Upper lobe of right lung (tissue), 1 donor: Measurements from ENCODE around the gene SIRT2. TPM values are rescaled to one million over a fixed set of nuclear protein-coding genes. Genes with fewer than 3 reads are reported as not detected.
A peak's percentile ranks its signal among the peaks of the same experiment; 100 is the strongest.
"Not testable (repeated sequence)": the region's sequence is repeated elsewhere in the genome, so short reads cannot be mapped to it uniquely, and the experiment has no call there.

Experiments
- ATAC-seq: fragments of 200-7000 bp; cut with Tn5 transposase; one replicate; pipeline ENCODE4 v1.9.1; 2020; ENCODE audit warnings: mild to moderate bottlenecking, moderate library complexity
- DNase-seq: peaks from one replicate; pipeline ENCODE4 v3.0.0-alpha.2; 2020
- H3K27ac ChIP-seq: fragments of 200-600 bp; one replicate; pipeline ENCODE4 v1.8.0; 2022
- H3K27me3 ChIP-seq: fragments of 200-600 bp; one replicate; pipeline ENCODE4 v1.8.0; 2022; ENCODE audit warnings: mild to moderate bottlenecking
- H3K36me3 ChIP-seq: fragments of 200-600 bp; one replicate; pipeline ENCODE4 v1.8.0; 2022
- H3K4me1 ChIP-seq: fragments of 200-600 bp; one replicate; pipeline ENCODE4 v1.8.0; 2022
- H3K4me3 ChIP-seq: fragments of 200-600 bp; one replicate; pipeline ENCODE4 v1.8.0; 2022; ENCODE audit warnings: mild to moderate bottlenecking
- H3K9me3 ChIP-seq: fragments of 200-600 bp; one replicate; pipeline ENCODE4 v1.8.0; 2022
- CTCF ChIP-seq: fragments of 200-600 bp; IDR thresholded peaks from one replicate; pipeline ENCODE4 v1.8.0; 2022; ENCODE audit warnings: antibody characterized with exemption
- intact Hi-C: fragments of 100-400 bp; cut with DNase I; formaldehyde crosslinking; loops from one replicate; pipeline ENCODE4 v1.11.0; 2022
- total RNA-seq: library from RNA; stranded (reverse); fragmentation: NEBNext Ultra II Directional; extraction: Animal tissue kit (Norgen Biotek cat#: 25700); gene quantifications from one replicate; pipeline ENCODE4 v1.2.1, GENCODE V29; 2021
- donor health status: DM: no; HTN: yes; CAD: no; lungs with severe emphysema.

Gene SIRT2
- total RNA-seq, 1 donor from 2014 or later = 59.2 TPM

- H3K4me1 ChIP-seq = peaks cover 28% of the 10 kb centered on the region
- H3K4me3 ChIP-seq = peak overlapping the region; percentile 80
- peak; percentile 80 for ATAC-seq
- intact Hi-C loops = no loop called here
- no peaks in the 10 kb centered on the region for H3K27me3 ChIP-seq
- H3K9me3 ChIP-seq = no peaks in the 10 kb centered on the region
- peak overlapping the region; percentile 93 for H3K27ac ChIP-seq
- peaks cover 44% of the 10 kb centered on the region for H3K36me3 ChIP-seq
- TF ChIP-seq CTCF = no peak
- DNase-seq = peak; percentile 92
These were observed 68.2 kb downstream of the SIRT2 start for GRCh38 chr19:38831142-38831605.

GRCh38 chr19:38830039-38830733 lies 69.2 kb downstream of the SIRT2 start:
- peak overlapping the region; percentile 93 for H3K27ac ChIP-seq
- peak overlapping the region; percentile 80 for H3K4me3 ChIP-seq

GRCh38 chr19:38829203-38829602 lies 70.2 kb downstream of the SIRT2 start:
- ATAC-seq, DNase-seq, H3K27me3 ChIP-seq, H3K9me3 ChIP-seq, H3K27ac ChIP-seq, intact Hi-C loops, H3K4me3 ChIP-seq: not testable (repeated sequence)
- H3K4me1 ChIP-seq = peaks cover 23% of the 10 kb centered on the region
- peaks cover 52% of the 10 kb centered on the region for H3K36me3 ChIP-seq

More at GRCh38 chr19:38830039-38830733, 69.2 kb downstream of the SIRT2 start:
- Histone ChIP-seq H3K36me3 (peaks cover 45% of the 10 kb centered on the region), H3K27me3 (no peaks in the 10 kb centered on the region), H3K9me3 (no peaks in the 10 kb centered on the region), H3K4me1 (peaks cover 23% of the 10 kb centered on the region)
- no peak for TF ChIP-seq CTCF
- ATAC-seq (no peak), DNase-seq (no peak)
- intact Hi-C loops = no loop called here

Other genes starting within 250 kb of the SIRT2 start
- gene CAPN12, start 155.1 kb downstream of the SIRT2 start, total RNA-seq = 14.4 TPM
- gene LGALS7, start 126.1 kb downstream of the SIRT2 start, total RNA-seq = not detected
- 3.2 TPM for gene LGALS7B, start 110.4 kb downstream of the SIRT2 start, total RNA-seq
- gene LGALS4, start 86.7 kb downstream of the SIRT2 start, total RNA-seq = 3.7 TPM
- 210 TPM for gene ECH1, start 67.8 kb downstream of the SIRT2 start, total RNA-seq
- 248 TPM for gene HNRNPL, start 49.6 kb downstream of the SIRT2 start, total RNA-seq
- gene RINL, start 21.3 kb downstream of the SIRT2 start, total RNA-seq = 12.0 TPM
- 25.5 TPM for gene NFKBIB, start 351 bp upstream of the SIRT2 start, total RNA-seq
- gene CCER2, start 12.6 kb upstream of the SIRT2 start, total RNA-seq = 0.67 TPM
- gene SARS2, start 31.1 kb upstream of the SIRT2 start, total RNA-seq = 21.6 TPM
- gene MRPS12, start 31.3 kb upstream of the SIRT2 start, total RNA-seq = 28.8 TPM
- gene FBXO17, start 76.1 kb upstream of the SIRT2 start, total RNA-seq = 13.3 TPM
- 7.6 TPM for gene FBXO27, start 132.9 kb upstream of the SIRT2 start, total RNA-seq
- gene ACP7, start 184.8 kb upstream of the SIRT2 start, total RNA-seq = not detected
- gene PAK4, start 226.2 kb upstream of the SIRT2 start, total RNA-seq = 72.8 TPM